Endothelial cell of umbilical vein (primary cell): ENCODE results near the gene SH3PXD2B. TPM values are rescaled to one million over a fixed set of nuclear protein-coding genes. Genes with fewer than 3 reads are reported as not detected.

ENCODE experiments used
- BruUV-seq: library from RNA; stranded (reverse); fragments of 400-500 nt; replicated peaks from 2 replicates; lab custom pipeline; 2021; lab: Mats Ljungman, UMichigan
- CTCF ChIA-PET: fragments of 300-600, 350-600 bp; sonication (Branson Sonifier 250); formaldehyde crosslinking; loops from one replicate; lab custom pipeline; 2021; ENCODE audit warnings: antibody characterized with exemption, inconsistent platforms; lab: Charles Lee
- POLR2A ChIA-PET: fragments of 300-600, 350-600 bp; sonication (Branson Sonifier 250); formaldehyde crosslinking; loops from one replicate; lab custom pipeline; 2021; ENCODE audit warnings: antibody characterized with exemption, inconsistent platforms; lab: Charles Lee
- DNase-seq: peaks from one replicate; pipeline ENCODE4 v3.0.0-alpha.2; 2011; ENCODE audit warnings: low read depth, low spot score
- FAIRE-seq: peaks from 2 replicates; lab custom pipeline; 2011; peaks lifted over from hg19 to GRCh38; lab: Jason Lieb, UNC
- H2AFZ ChIP-seq: 2 replicates; pipeline ENCODE4 v1.6.0; 2012; ENCODE audit warnings: low read depth, low read length, control low read depth, inconsistent platforms
- H3K27ac ChIP-seq: 2 replicates; pipeline ENCODE4 v1.5.1; 2011; ENCODE audit warnings: low read depth, mild to moderate bottlenecking, control low read depth, low read length, moderate library complexity; ENCODE audit not compliant: insufficient read depth
- H3K27me3 ChIP-seq, 2 experiments: 2 replicates each; pipeline versions ENCODE4 v1.6.0 to v1.6.1; 2011; ENCODE audit warnings: low read length in 2 of 2, mixed read lengths in 1 of 2; ENCODE audit not compliant: control insufficient read depth in 2 of 2, insufficient read depth in 2 of 2
- H3K36me3 ChIP-seq, 2 experiments: 2 replicates in 1 of 2; 3 replicates in 1 of 2; pipeline ENCODE4 v1.5.1; 2011; ENCODE audit warnings: low read length in 2 of 2, mild to moderate bottlenecking in 1 of 2, moderate library complexity in 1 of 2; ENCODE audit not compliant: control insufficient read depth in 2 of 2, insufficient read depth in 2 of 2; ENCODE audit errors: extremely low read depth in 1 of 2
- H3K4me1 ChIP-seq: 3 replicates; pipeline ENCODE4 v1.5.1; 2011; ENCODE audit warnings: mild to moderate bottlenecking, low read length; ENCODE audit not compliant: control insufficient read depth, insufficient read depth; ENCODE audit errors: extremely low read depth
- H3K4me2 ChIP-seq: 2 replicates; pipeline ENCODE4 v1.6.1; 2011; ENCODE audit warnings: low read length, control low read depth, mixed read lengths; ENCODE audit not compliant: insufficient read depth
- H3K4me3 ChIP-seq, 3 experiments: fragments of 200-600 bp in 1 of 3; sonication (generic), shearing (Covaris generic) in 1 of 3; replicated peaks in 1 of 3; 2 replicates each; pipeline ENCODE4 v1.5.1; 2011 to 2016; ENCODE audit warnings: control low read depth in 3 of 3, low read length in 3 of 3, mild to moderate bottlenecking in 2 of 3, inconsistent platforms in 1 of 3, low read depth in 1 of 3, moderate library complexity in 1 of 3; ENCODE audit not compliant: insufficient read depth in 1 of 3
- H3K79me2 ChIP-seq: 2 replicates; pipeline ENCODE4 v1.6.0; 2012; ENCODE audit warnings: low read length, inconsistent platforms; ENCODE audit not compliant: control insufficient read depth, insufficient read depth
- H3K9ac ChIP-seq: replicated peaks from 2 replicates; pipeline ENCODE3; 2011; ENCODE audit warnings: low read length, control low read depth; ENCODE audit not compliant: insufficient read depth; ENCODE audit errors: extremely low read depth
- H3K9me1 ChIP-seq: replicated peaks from 3 replicates; pipeline ENCODE4 v1.6.0; 2011; ENCODE audit warnings: mild to moderate bottlenecking, low read length; ENCODE audit not compliant: control insufficient read depth, insufficient read depth; ENCODE audit errors: extremely low read depth
- H3K9me3 ChIP-seq: replicated peaks from 2 replicates; pipeline ENCODE4 v1.5.1; 2012; ENCODE audit warnings: low read length, inconsistent platforms; ENCODE audit not compliant: control insufficient read depth, insufficient read depth
- H4K20me1 ChIP-seq: replicated peaks from 2 replicates; pipeline ENCODE3; 2011; ENCODE audit warnings: mild to moderate bottlenecking, low read length; ENCODE audit not compliant: control insufficient read depth, insufficient read depth; ENCODE audit errors: extremely low read depth
- EZH2 ChIP-seq: IDR thresholded peaks from 2 replicates; pipeline ENCODE4 v1.6.1; 2012; ENCODE audit warnings: borderline replicate concordance, low read depth, mild to moderate bottlenecking, moderate library complexity, low read length, inconsistent platforms; ENCODE audit not compliant: severe bottlenecking
- JUN ChIP-seq: IDR thresholded peaks from 2 replicates; pipeline ENCODE4 v1.6.1; 2011; ENCODE audit warnings: borderline replicate concordance, low read depth; ENCODE audit not compliant: insufficient read length, insufficient read depth
- MAX ChIP-seq: IDR thresholded peaks from 2 replicates; pipeline ENCODE4 v1.6.1; 2011; ENCODE audit not compliant: insufficient read depth, insufficient read length
- MYC ChIP-seq: IDR thresholded peaks from one replicate; pipeline ENCODE4 v1.6.1; 2011; ENCODE audit warnings: mild to moderate bottlenecking, low read depth, low read length
- POLR2A ChIP-seq: IDR thresholded peaks from 2 replicates; pipeline ENCODE4 v1.6.1; 2012; ENCODE audit warnings: low read depth, mild to moderate bottlenecking, control low read depth, low read length
- POLR2AphosphoS5 ChIP-seq: IDR thresholded peaks from 2 replicates; pipeline ENCODE4 v1.6.1; 2012; ENCODE audit warnings: low read depth, mild to moderate bottlenecking, control low read depth, low read length, moderate library complexity; ENCODE audit not compliant: insufficient read depth
- dilution Hi-C: fragments of 300-500 bp; cut with MboI; formaldehyde crosslinking; loops from one replicate; pipeline ENCODE4 v1.15.0; 2019; ENCODE audit warnings: low sequenced_read_pairs; ENCODE audit not compliant: extremely low pct_ligation_motif_present
- intact Hi-C: fragments of 100-400 bp; cut with micrococcal nuclease; formaldehyde crosslinking; loops from one replicate; pipeline ENCODE4 v1.10.0; 2022
- polyA plus RNA-seq, 4 experiments: library from polyadenylated mRNA; depleted of rRNA in 3 of 4; stranded (reverse) in 3 of 4; unstranded in 1 of 4; fragments of >200 nt; gene quantifications; 2 replicates each; pipeline versions ENCODE4 v1.2.1 to v1.2.3, GENCODE V29; 2011 to 2012; ENCODE audit warnings: missing spikeins in 1 of 4
- total RNA-seq: library from RNA; stranded (reverse); gene quantifications from 2 replicates; pipeline ENCODE4 v1.2.3, GENCODE V29; 2021
- TF ChIP-seq, protein P1 (sequence below), 2 donors: IDR thresholded peaks; 1 replicate in 1 of 2; 2 replicates in 1 of 2; pipeline ENCODE4 v1.5.1; 2011; ENCODE audit warnings: low read length in 2 of 2, mild to moderate bottlenecking in 2 of 2, moderate library complexity in 2 of 2, control low read depth in 1 of 2, inconsistent platforms in 1 of 2, low read depth in 1 of 2; ENCODE audit not compliant: insufficient read depth in 1 of 2; ENCODE audit errors: extremely low read depth in 1 of 2

Gene SH3PXD2B
- total and polyA plus RNA-seq, 2 donors (not counting 3 experiments of a cell fraction or from before 2014, with no cell fraction given), result 23.5 to 66.3 TPM

- H3K36me3 ChIP-seq, result no peaks in the 10 kb centered on the region
- TF ChIP-seq POLR2A (no peak), EZH2 (no peak), JUN (no peak), MYC (no peak), MAX (no peak), POLR2AphosphoS5 (no peak)
- TF ChIP-seq, protein P1, sequence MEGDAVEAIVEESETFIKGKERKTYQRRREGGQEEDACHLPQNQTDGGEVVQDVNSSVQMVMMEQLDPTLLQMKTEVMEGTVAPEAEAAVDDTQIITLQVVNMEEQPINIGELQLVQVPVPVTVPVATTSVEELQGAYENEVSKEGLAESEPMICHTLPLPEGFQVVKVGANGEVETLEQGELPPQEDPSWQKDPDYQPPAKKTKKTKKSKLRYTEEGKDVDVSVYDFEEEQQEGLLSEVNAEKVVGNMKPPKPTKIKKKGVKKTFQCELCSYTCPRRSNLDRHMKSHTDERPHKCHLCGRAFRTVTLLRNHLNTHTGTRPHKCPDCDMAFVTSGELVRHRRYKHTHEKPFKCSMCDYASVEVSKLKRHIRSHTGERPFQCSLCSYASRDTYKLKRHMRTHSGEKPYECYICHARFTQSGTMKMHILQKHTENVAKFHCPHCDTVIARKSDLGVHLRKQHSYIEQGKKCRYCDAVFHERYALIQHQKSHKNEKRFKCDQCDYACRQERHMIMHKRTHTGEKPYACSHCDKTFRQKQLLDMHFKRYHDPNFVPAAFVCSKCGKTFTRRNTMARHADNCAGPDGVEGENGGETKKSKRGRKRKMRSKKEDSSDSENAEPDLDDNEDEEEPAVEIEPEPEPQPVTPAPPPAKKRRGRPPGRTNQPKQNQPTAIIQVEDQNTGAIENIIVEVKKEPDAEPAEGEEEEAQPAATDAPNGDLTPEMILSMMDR (IDR thresholded peaks at IDR 0.05; ENCODE audit: extremely low read depth in 1 of 2, insufficient read depth in 1 of 2, low read depth in 1 of 2, low read length in 2 of 2), result no peak
- H3K4me1 ChIP-seq, result no peaks in the 10 kb centered on the region
- no peak overlapping the region for H3K4me2 ChIP-seq
- H3K27me3 ChIP-seq, result peaks cover 13 to 17% of the 10 kb centered on the region in 2 experiments
- ChIA-PET CTCF (no interaction called here), POLR2A (no interaction called here)
- BruUV-seq, result no TSS peak
- no peak for DNase-seq
- H3K9me1 ChIP-seq, result no peaks in the 10 kb centered on the region
- no peaks in the 10 kb centered on the region for H3K9me3 ChIP-seq
- no peak overlapping the region for H2AFZ ChIP-seq
- dilution Hi-C loops, result no loop called here
- intact Hi-C loops, result no loop called here
- no peak for FAIRE-seq
- no peak overlapping the region for H3K9ac ChIP-seq
- no peak overlapping the region for H3K4me3 ChIP-seq
- H3K27ac ChIP-seq, result no peak overlapping the region
- H3K79me2 ChIP-seq, result no peaks in the 10 kb centered on the region
- no peaks in the 10 kb centered on the region for H4K20me1 ChIP-seq
Measured at GRCh38 chr5:172493002-172493401, 38.7 kb upstream of the SH3PXD2B start.
